HG03575 (cell line): ENCODE results near the gene BICRA.
"Not testable (repeated sequence)": the region's sequence is repeated elsewhere in the genome, so short reads cannot be mapped to it uniquely, and the experiment has no call there.

Experiments used
- ATAC-seq: cut with Tn5 transposase; IDR thresholded peaks from one replicate; pipeline ENCODE4 v1.9.1; 2021; ENCODE audit not compliant: unreplicated experiment, insufficient number of reproducible peaks, low FRiP score; ENCODE audit errors: extremely low read depth

BICRA gene

GRCh38 chr19:47726467-47726866 is 117.5 kb downstream of the BICRA start:
- ATAC-seq = no peak

- ATAC-seq = not testable (repeated sequence)
These were observed 119.4 kb downstream of the BICRA start for GRCh38 chr19:47728295-47728694.

- ATAC-seq = no peak
These were observed 120.5 kb downstream of the BICRA start for GRCh38 chr19:47729468-47729798.

- ATAC-seq = no peak
These were observed 121.0 kb downstream of the BICRA start for GRCh38 chr19:47729799-47730520.

- ATAC-seq = no peak
These were observed 121.6 kb downstream of the BICRA start for GRCh38 chr19:47730521-47730889.

- no peak for ATAC-seq
These were observed 122.0 kb downstream of the BICRA start for GRCh38 chr19:47730910-47731309.

GRCh38 chr19:47735131-47735530 is 126.2 kb downstream of the BICRA start:
- no peak for ATAC-seq

- ATAC-seq = no peak
These were observed 132.1 kb downstream of the BICRA start for GRCh38 chr19:47740866-47741519.

- ATAC-seq = no peak
These were observed 132.7 kb downstream of the BICRA start for GRCh38 chr19:47741544-47742140.

GRCh38 chr19:47742634-47743033 is 133.7 kb downstream of the BICRA start:
- ATAC-seq = no peak

GRCh38 chr19:47745010-47745901 is 136.3 kb downstream of the BICRA start, which contains the start of gene NOP53:
TSS of gene NOP53 (plus strand) at chr19:47745546. CDS start at chr19:47745560, 14 bp downstream.
- no peak for ATAC-seq

GRCh38 chr19:47746129-47746528 is 137.2 kb downstream of the BICRA start:
- not testable (repeated sequence) for ATAC-seq

GRCh38 chr19:47749326-47749725 is 140.4 kb downstream of the BICRA start:
- no peak for ATAC-seq

- ATAC-seq = no peak
These were observed 141.8 kb downstream of the BICRA start for GRCh38 chr19:47750752-47751151.

- ATAC-seq = no peak
These were observed 143.7 kb downstream of the BICRA start for GRCh38 chr19:47752440-47753211.
